HepG2 (cell line): ENCODE results near the gene SBSN. TPM values are rescaled to one million over a fixed set of nuclear protein-coding genes. Genes with fewer than 3 reads are reported as not detected.
A peak's percentile ranks its signal among the peaks of the same experiment; 100 is the strongest.

ENCODE experiments used
- KLF9 ChIP-seq: IDR thresholded peaks from 2 replicates; pipeline ENCODE4 v1.6.1; 2016; ENCODE audit warnings: low read depth
- MIER2 ChIP-seq: IDR thresholded peaks from 2 replicates; pipeline ENCODE4 v1.6.1; 2016; ENCODE audit warnings: missing biosample characterization, missing genetic modification reagents
- MTA3 ChIP-seq: sonication (generic); formaldehyde crosslinking; IDR thresholded peaks from 2 replicates; pipeline ENCODE4 v1.4.0; 2020; ENCODE audit warnings: missing genetic modification reagents
- NFATC3 ChIP-seq: sonication (generic); formaldehyde crosslinking; IDR thresholded peaks from 2 replicates; pipeline ENCODE4 v1.5.1; 2020; ENCODE audit warnings: mild to moderate bottlenecking, missing genetic modification reagents
- NFYC ChIP-seq: IDR thresholded peaks from 2 replicates; pipeline ENCODE4 v1.6.1; 2016; ENCODE audit warnings: missing genetic modification reagents, missing compliant biosample characterization
- NR2C2 ChIP-seq: sonication (generic); formaldehyde crosslinking; IDR thresholded peaks from 2 replicates; pipeline ENCODE4 v1.4.0; 2020; ENCODE audit warnings: missing genetic modification reagents, mild to moderate bottlenecking, moderate library complexity, borderline replicate concordance
- PHF20 ChIP-seq: sonication (generic); formaldehyde crosslinking; IDR thresholded peaks from 2 replicates; pipeline ENCODE4 v1.5.0; 2020; ENCODE audit warnings: mild to moderate bottlenecking, missing genetic modification reagents
- RBAK ChIP-seq: sonication (generic); formaldehyde crosslinking; IDR thresholded peaks from 2 replicates; pipeline ENCODE4 v1.5.1; 2020; ENCODE audit warnings: mild to moderate bottlenecking, missing genetic modification reagents
- RELA ChIP-seq: sonication (generic); formaldehyde crosslinking; IDR thresholded peaks from 2 replicates; pipeline ENCODE4 v1.4.0; 2020; ENCODE audit warnings: missing genetic modification reagents
- SALL1 ChIP-seq: sonication (generic); formaldehyde crosslinking; IDR thresholded peaks from 2 replicates; pipeline ENCODE4 v1.8.0; 2022; ENCODE audit warnings: mild to moderate bottlenecking, missing genetic modification reagents
- SP4 ChIP-seq: sonication (generic); formaldehyde crosslinking; IDR thresholded peaks from 2 replicates; pipeline ENCODE4 v1.8.1; 2023; ENCODE audit warnings: mild to moderate bottlenecking, missing genetic modification reagents
- ZFX ChIP-seq: sonication (generic); formaldehyde crosslinking; IDR thresholded peaks from 2 replicates; pipeline ENCODE4 v1.4.0; 2020; ENCODE audit warnings: mild to moderate bottlenecking, low read depth, missing genetic modification reagents, moderate library complexity
- ZMYM3 ChIP-seq: sonication (generic); formaldehyde crosslinking; IDR thresholded peaks from 2 replicates; pipeline ENCODE4 v1.5.1; 2020; ENCODE audit warnings: mild to moderate bottlenecking, missing genetic modification reagents
- ZNF20 ChIP-seq: sonication (generic); formaldehyde crosslinking; IDR thresholded peaks from 2 replicates; pipeline ENCODE4 v1.4.0; 2020; ENCODE audit warnings: mild to moderate bottlenecking, moderate library complexity, missing genetic modification reagents
- ZNF33A ChIP-seq: sonication (generic); formaldehyde crosslinking; IDR thresholded peaks from 2 replicates; pipeline ENCODE4 v1.5.1; 2020; ENCODE audit warnings: missing genetic modification reagents, mild to moderate bottlenecking, moderate library complexity, borderline replicate concordance
- ZNF430 ChIP-seq: sonication (generic); formaldehyde crosslinking; IDR thresholded peaks from 2 replicates; pipeline ENCODE4 v1.9.0; 2021; ENCODE audit warnings: mild to moderate bottlenecking, missing genetic modification reagents
- ZNF510 ChIP-seq: sonication (generic); formaldehyde crosslinking; IDR thresholded peaks from 2 replicates; pipeline ENCODE4 v1.4.0; 2020; ENCODE audit warnings: low read depth, mild to moderate bottlenecking, missing genetic modification reagents
- ZNF562 ChIP-seq: sonication (generic); formaldehyde crosslinking; IDR thresholded peaks from 2 replicates; pipeline ENCODE4 v1.8.0; 2022; ENCODE audit warnings: missing genetic modification reagents, borderline replicate concordance
- ZNF607 ChIP-seq: sonication (generic); formaldehyde crosslinking; IDR thresholded peaks from 2 replicates; pipeline ENCODE4 v1.5.1; 2020; ENCODE audit warnings: missing genetic modification reagents, mild to moderate bottlenecking, borderline replicate concordance
- ZNF7 ChIP-seq: IDR thresholded peaks from 2 replicates; pipeline ENCODE4 v1.6.1; 2016; ENCODE audit warnings: missing biosample characterization, missing genetic modification reagents
- ZNF790 ChIP-seq: sonication (generic); formaldehyde crosslinking; IDR thresholded peaks from 2 replicates; pipeline ENCODE4 v1.8.0; 2022; ENCODE audit warnings: missing genetic modification reagents, mild to moderate bottlenecking, borderline replicate concordance
- ZSCAN31 ChIP-seq: sonication (generic); formaldehyde crosslinking; IDR thresholded peaks from 2 replicates; pipeline ENCODE4 v1.5.0; 2020; ENCODE audit warnings: low read depth, mild to moderate bottlenecking, missing genetic modification reagents
- polyA plus RNA-seq, 8 experiments: library from polyadenylated mRNA; depleted of rRNA in 3 of 8; stranded (reverse) in 7 of 8; unstranded in 1 of 8; fragments of >200 nt; fragmentation: Illumina TruSeq in 4 of 8; extraction: Trizol in 4 of 8; gene quantifications; 2 replicates each; pipeline versions ENCODE4 v1.2.1 to v1.2.3, GENCODE V29; 2011 to 2016; ENCODE audit warnings: low read depth in 4 of 8, missing spikeins in 1 of 8, mixed read lengths in 1 of 8; ENCODE audit not compliant: insufficient read depth in 1 of 8
- total RNA-seq, 5 experiments: library from RNA; depleted of rRNA; stranded (reverse); fragments of >200 nt; fragmentation: Illumina TruSeq; extraction: Trizol; gene quantifications; 2 replicates each; pipeline ENCODE4 v1.2.3, GENCODE V29; 2016; ENCODE audit warnings: low read depth in 1 of 5
- TF ChIP-seq, protein P1 (sequence below): sonication (generic); formaldehyde crosslinking; IDR thresholded peaks from 2 replicates; pipeline ENCODE4 v1.5.1; 2020; ENCODE audit warnings: missing genetic modification reagents, mild to moderate bottlenecking, borderline replicate concordance
- TF ChIP-seq, protein P2 (sequence below): sonication (generic); formaldehyde crosslinking; IDR thresholded peaks from 2 replicates; pipeline ENCODE4 v1.5.1; 2020; ENCODE audit warnings: missing genetic modification reagents, mild to moderate bottlenecking, borderline replicate concordance
- TF ChIP-seq, protein P3 (sequence below): sonication (generic); formaldehyde crosslinking; IDR thresholded peaks from 2 replicates; pipeline ENCODE4 v1.4.0; 2020; ENCODE audit warnings: missing genetic modification reagents, borderline replicate concordance

Gene SBSN
- total and polyA plus RNA-seq, 2 of the 13 experiments (the other 11 are each of a cell fraction or from before 2014, with no cell fraction given): not detected

DNA sequence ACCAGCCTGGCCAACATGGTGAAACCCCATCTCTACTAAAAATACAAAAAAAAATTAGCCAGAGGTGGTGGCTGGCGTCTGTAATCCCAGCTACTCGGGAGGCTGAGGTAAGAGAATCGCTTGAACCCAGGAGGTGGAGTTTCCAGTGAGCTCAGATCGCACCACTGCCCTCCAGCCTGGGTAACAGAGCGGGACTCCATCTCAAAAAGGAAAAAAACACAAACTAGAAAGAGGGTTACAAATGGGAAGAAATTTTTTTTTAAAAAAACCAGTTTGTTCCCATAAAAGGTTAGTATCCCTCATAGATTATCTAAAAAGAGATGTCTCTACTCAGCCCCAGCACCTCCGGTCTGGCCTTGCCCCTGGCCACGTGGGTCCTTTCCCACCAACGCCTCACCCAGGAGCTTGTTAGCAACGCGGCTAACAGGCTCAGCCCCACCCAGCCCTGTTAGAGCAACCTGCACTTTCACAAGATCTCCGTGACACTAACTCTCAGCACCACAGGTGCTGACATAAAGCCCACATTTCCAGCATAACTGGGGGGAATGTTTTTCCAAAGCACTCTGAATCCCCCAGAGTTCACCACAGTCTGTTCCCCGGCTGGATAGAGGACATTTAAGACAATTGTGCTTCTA, 19.0 kb downstream of the SBSN start (continued):
- TF ChIP-seq MTA3 (no peak), NFYC (CRISPR knock-in tag) (no peak), MIER2 (CRISPR knock-in tag) (no peak), ZMYM3 (CRISPR knock-in tag) (no peak), RELA (CRISPR knock-in tag) (no peak), PHF20 (no peak), ZFX (CRISPR knock-in tag) (no peak), ZNF7 (no peak), ZNF430 (CRISPR knock-in tag) (no peak), NR2C2 (CRISPR knock-in tag) (no peak), SP4 (CRISPR knock-in tag) (no peak), ZNF562 (CRISPR knock-in tag) (no peak), ZNF607 (CRISPR knock-in tag) (peak; percentile 64; the same call in 1 of the 2 replicates), KLF9 (no peak), ZNF790 (no peak), RBAK (CRISPR knock-in tag) (no peak), ZNF510 (CRISPR knock-in tag) (no peak), SALL1 (CRISPR knock-in tag) (peak; percentile 48), ZSCAN31 (CRISPR knock-in tag) (0 out of 2 replicates have a peak, but pooled peaks have one; percentile 10), ZNF20 (CRISPR knock-in tag) (no peak), NFATC3 (CRISPR knock-in tag) (no peak), ZNF33A (CRISPR knock-in tag) (no peak)
- TF ChIP-seq, protein P1, sequence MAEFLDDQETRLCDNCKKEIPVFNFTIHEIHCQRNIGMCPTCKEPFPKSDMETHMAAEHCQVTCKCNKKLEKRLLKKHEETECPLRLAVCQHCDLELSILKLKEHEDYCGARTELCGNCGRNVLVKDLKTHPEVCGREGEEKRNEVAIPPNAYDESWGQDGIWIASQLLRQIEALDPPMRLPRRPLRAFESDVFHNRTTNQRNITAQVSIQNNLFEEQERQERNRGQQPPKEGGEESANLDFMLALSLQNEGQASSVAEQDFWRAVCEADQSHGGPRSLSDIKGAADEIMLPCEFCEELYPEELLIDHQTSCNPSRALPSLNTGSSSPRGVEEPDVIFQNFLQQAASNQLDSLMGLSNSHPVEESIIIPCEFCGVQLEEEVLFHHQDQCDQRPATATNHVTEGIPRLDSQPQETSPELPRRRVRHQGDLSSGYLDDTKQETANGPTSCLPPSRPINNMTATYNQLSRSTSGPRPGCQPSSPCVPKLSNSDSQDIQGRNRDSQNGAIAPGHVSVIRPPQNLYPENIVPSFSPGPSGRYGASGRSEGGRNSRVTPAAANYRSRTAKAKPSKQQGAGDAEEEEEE (CRISPR knock-in tag): no peak
- TF ChIP-seq, protein P2, sequence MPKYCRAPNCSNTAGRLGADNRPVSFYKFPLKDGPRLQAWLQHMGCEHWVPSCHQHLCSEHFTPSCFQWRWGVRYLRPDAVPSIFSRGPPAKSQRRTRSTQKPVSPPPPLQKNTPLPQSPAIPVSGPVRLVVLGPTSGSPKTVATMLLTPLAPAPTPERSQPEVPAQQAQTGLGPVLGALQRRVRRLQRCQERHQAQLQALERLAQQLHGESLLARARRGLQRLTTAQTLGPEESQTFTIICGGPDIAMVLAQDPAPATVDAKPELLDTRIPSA (CRISPR knock-in tag): no peak
- TF ChIP-seq, protein P3, sequence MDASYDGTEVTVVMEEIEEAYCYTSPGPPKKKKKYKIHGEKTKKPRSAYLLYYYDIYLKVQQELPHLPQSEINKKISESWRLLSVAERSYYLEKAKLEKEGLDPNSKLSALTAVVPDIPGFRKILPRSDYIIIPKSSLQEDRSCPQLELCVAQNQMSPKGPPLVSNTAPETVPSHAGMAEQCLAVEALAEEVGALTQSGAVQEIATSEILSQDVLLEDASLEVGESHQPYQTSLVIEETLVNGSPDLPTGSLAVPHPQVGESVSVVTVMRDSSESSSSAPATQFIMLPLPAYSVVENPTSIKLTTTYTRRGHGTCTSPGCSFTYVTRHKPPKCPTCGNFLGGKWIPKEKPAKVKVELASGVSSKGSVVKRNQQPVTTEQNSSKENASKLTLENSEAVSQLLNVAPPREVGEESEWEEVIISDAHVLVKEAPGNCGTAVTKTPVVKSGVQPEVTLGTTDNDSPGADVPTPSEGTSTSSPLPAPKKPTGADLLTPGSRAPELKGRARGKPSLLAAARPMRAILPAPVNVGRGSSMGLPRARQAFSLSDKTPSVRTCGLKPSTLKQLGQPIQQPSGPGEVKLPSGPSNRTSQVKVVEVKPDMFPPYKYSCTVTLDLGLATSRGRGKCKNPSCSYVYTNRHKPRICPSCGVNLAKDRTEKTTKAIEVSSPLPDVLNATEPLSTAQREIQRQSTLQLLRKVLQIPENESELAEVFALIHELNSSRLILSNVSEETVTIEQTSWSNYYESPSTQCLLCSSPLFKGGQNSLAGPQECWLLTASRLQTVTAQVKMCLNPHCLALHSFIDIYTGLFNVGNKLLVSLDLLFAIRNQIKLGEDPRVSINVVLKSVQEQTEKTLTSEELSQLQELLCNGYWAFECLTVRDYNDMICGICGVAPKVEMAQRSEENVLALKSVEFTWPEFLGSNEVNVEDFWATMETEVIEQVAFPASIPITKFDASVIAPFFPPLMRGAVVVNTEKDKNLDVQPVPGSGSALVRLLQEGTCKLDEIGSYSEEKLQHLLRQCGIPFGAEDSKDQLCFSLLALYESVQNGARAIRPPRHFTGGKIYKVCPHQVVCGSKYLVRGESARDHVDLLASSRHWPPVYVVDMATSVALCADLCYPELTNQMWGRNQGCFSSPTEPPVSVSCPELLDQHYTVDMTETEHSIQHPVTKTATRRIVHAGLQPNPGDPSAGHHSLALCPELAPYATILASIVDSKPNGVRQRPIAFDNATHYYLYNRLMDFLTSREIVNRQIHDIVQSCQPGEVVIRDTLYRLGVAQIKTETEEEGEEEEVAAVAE (CRISPR knock-in tag): no peak
